Fibroblast of lung (primary cell): ENCODE measurements around the gene SMTNL1. TPM values are rescaled to one million over a fixed set of nuclear protein-coding genes. Genes with fewer than 3 reads are reported as not detected.

Experiments
- DNase-seq, 2 donors: peaks; one replicate each; pipeline versions ENCODE4 v3.0.0 to v3.0.0-alpha.2; 2010; ENCODE audit warnings: low read depth in 2 of 2
- H2AFZ ChIP-seq: 2 replicates; pipeline ENCODE4 v1.5.1; 2012; ENCODE audit warnings: low read length, control low read depth, inconsistent platforms
- H3K27ac ChIP-seq: 2 replicates; pipeline ENCODE4 v1.5.1; 2011; ENCODE audit warnings: low read length, control low read depth; ENCODE audit not compliant: insufficient read depth
- H3K27me3 ChIP-seq: 2 replicates; pipeline ENCODE4 v1.5.1; 2011; ENCODE audit warnings: mild to moderate bottlenecking, low read length; ENCODE audit not compliant: control insufficient read depth, insufficient read depth
- H3K36me3 ChIP-seq: 2 replicates; pipeline ENCODE4 v1.5.1; 2011; ENCODE audit warnings: low read length; ENCODE audit not compliant: control insufficient read depth, insufficient read depth
- H3K4me1 ChIP-seq: 2 replicates; pipeline ENCODE4 v1.5.1; 2011; ENCODE audit warnings: low read length; ENCODE audit not compliant: control insufficient read depth, insufficient read depth; ENCODE audit errors: extremely low read depth
- H3K4me2 ChIP-seq: 2 replicates; pipeline ENCODE4 v1.5.1; 2011; ENCODE audit warnings: low read length, control low read depth; ENCODE audit not compliant: insufficient read depth; ENCODE audit errors: extremely low read depth
- H3K4me3 ChIP-seq, 4 experiments: fragments of 200-600 bp in 1 of 4; sonication (generic) in 1 of 4; replicated peaks in 1 of 4; 2 replicates each; pipeline ENCODE4 v1.5.1; 2011 to 2016; ENCODE audit warnings: low read length in 4 of 4, low read depth in 3 of 4, mild to moderate bottlenecking in 3 of 4, control low read depth in 2 of 4, inconsistent platforms in 1 of 4, mixed read lengths in 1 of 4; ENCODE audit not compliant: insufficient read depth in 1 of 4; ENCODE audit errors: control extremely low read depth in 1 of 4
- H3K79me2 ChIP-seq: 2 replicates; pipeline ENCODE4 v1.5.1; 2012; ENCODE audit warnings: mild to moderate bottlenecking, low read length, inconsistent platforms; ENCODE audit not compliant: control insufficient read depth, insufficient read depth
- H3K9ac ChIP-seq: 2 replicates; pipeline ENCODE4 v1.5.1; 2011; ENCODE audit warnings: mild to moderate bottlenecking, low read length, control low read depth; ENCODE audit not compliant: insufficient read depth
- H3K9me3 ChIP-seq: 2 replicates; pipeline ENCODE4 v1.5.1; 2012; ENCODE audit warnings: low read depth, low read length; ENCODE audit not compliant: control insufficient read depth, insufficient read depth
- H4K20me1 ChIP-seq: 2 replicates; pipeline ENCODE4 v1.5.1; 2011; ENCODE audit warnings: low read length; ENCODE audit not compliant: control insufficient read depth, insufficient read depth; ENCODE audit errors: extremely low read depth
- CTCF ChIP-seq, 2 donors: IDR thresholded peaks in 1 of 2; conservative IDR thresholded peaks in 1 of 2; 1 replicate in 1 of 2; 2 replicates in 1 of 2; pipeline ENCODE4 v1.5.1; 2011 to 2012; ENCODE audit warnings: low read length in 2 of 2, control low read depth in 1 of 2, inconsistent platforms in 1 of 2, low read depth in 1 of 2, mild to moderate bottlenecking in 1 of 2
- EZH2 ChIP-seq: IDR thresholded peaks from 2 replicates; pipeline ENCODE4 v1.5.1; 2012; ENCODE audit warnings: low read length, control low read depth, mild to moderate bottlenecking; ENCODE audit errors: missing control alignments
- polyA plus RNA-seq, 2 donors: library from polyadenylated mRNA; depleted of rRNA in 1 of 2; stranded (reverse) in 1 of 2; unstranded in 1 of 2; fragments of >200 nt; gene quantifications; 2 replicates each; pipeline ENCODE4 v1.2.1, GENCODE V29; 2011 to 2012; ENCODE audit warnings: missing spikeins in 1 of 2
- total RNA-seq: library from RNA; depleted of rRNA; stranded (reverse); fragments of >200 nt; gene quantifications from 2 replicates; pipeline ENCODE4 v1.2.1, GENCODE V29; 2014

Gene SMTNL1
- total and polyA plus RNA-seq, 2 donors (not counting 1 experiment from before 2014, with no cell fraction given): not detected

GRCh38 chr11:57574061-57574460 lies 36.7 kb downstream of the SMTNL1 start:
- Histone ChIP-seq H3K27ac (no peak overlapping the region), H3K27me3 (no peaks in the 10 kb centered on the region), H3K9ac (no peak overlapping the region), H3K36me3 (no peaks in the 10 kb centered on the region), H3K4me1 (peaks cover 4% of the 10 kb centered on the region), H2AFZ (no peak overlapping the region), H3K9me3 (no peaks in the 10 kb centered on the region), H3K4me2 (no peak overlapping the region), H3K4me3 (no peak overlapping the region), H3K79me2 (no peaks in the 10 kb centered on the region), H4K20me1 (no peaks in the 10 kb centered on the region)
- DNase-seq: no peak
- no peak for TF ChIP-seq EZH2
- TF ChIP-seq CTCF (conservative IDR thresholded peaks at IDR 0.05 in 1 of 2, IDR thresholded peaks at IDR 0.05 in 1 of 2; ENCODE audit: low read depth in 1 of 2, low read length in 2 of 2): no peak

- no peaks in the 10 kb centered on the region for H3K9me3 ChIP-seq
- H3K4me3 ChIP-seq: no peak overlapping the region
- TF ChIP-seq CTCF (conservative IDR thresholded peaks at IDR 0.05 in 1 of 2, IDR thresholded peaks at IDR 0.05 in 1 of 2; ENCODE audit: low read depth in 1 of 2, low read length in 2 of 2): no peak
- TF ChIP-seq EZH2: no peak
- H3K79me2 ChIP-seq: no peaks in the 10 kb centered on the region
- no peak overlapping the region for H3K4me2 ChIP-seq
- no peak overlapping the region for H2AFZ ChIP-seq
- no peaks in the 10 kb centered on the region for H3K36me3 ChIP-seq
- H3K27me3 ChIP-seq: no peaks in the 10 kb centered on the region
- DNase-seq: no peak
- no peak overlapping the region for H3K27ac ChIP-seq
- no peaks in the 10 kb centered on the region for H4K20me1 ChIP-seq
- H3K9ac ChIP-seq: no peak overlapping the region
- no peaks in the 10 kb centered on the region for H3K4me1 ChIP-seq
Measured at GRCh38 chr11:57584341-57584740, 46.9 kb downstream of the SMTNL1 start.

- Histone ChIP-seq H3K4me2 (no peak overlapping the region), H3K27me3 (peaks cover 2% of the 10 kb centered on the region), H2AFZ (no peak overlapping the region), H3K9me3 (no peaks in the 10 kb centered on the region), H3K27ac (no peak overlapping the region), H3K9ac (no peak overlapping the region), H3K4me1 (no peaks in the 10 kb centered on the region), H3K4me3 (no peak overlapping the region), H3K36me3 (no peaks in the 10 kb centered on the region), H3K79me2 (no peaks in the 10 kb centered on the region), H4K20me1 (no peaks in the 10 kb centered on the region)
- TF ChIP-seq CTCF (conservative IDR thresholded peaks at IDR 0.05 in 1 of 2, IDR thresholded peaks at IDR 0.05 in 1 of 2; ENCODE audit: low read depth in 1 of 2, low read length in 2 of 2) (no peak), EZH2 (no peak)
- no peak for DNase-seq
Measured at GRCh38 chr11:57585301-57585700, 47.9 kb downstream of the SMTNL1 start.
